ENCODE measurements around the gene LRCH1.

DNA sequence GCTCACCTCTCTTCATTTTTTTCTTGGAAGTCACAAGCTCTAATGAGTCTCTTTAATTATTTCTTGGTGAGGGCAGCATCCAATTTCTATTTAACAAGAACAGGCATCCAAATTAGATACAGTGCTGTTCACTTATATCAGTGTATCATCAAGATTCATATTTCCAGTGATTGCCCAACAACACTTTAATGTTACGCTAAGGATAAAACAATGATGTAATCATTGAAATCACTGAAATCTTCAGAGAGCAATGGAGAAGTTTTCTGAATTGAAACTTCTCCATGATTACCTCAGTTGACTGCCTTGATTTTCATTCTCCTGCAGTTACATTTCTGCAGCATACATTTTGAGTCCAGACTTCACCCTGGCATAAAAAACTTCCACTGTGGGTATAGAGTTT lies 17.1 kb upstream of the LRCH1 start:
- no peak for TF ChIP-seq POLR2A (IDR thresholded peaks at IDR 0.05)
- TF ChIP-seq, protein P1, sequence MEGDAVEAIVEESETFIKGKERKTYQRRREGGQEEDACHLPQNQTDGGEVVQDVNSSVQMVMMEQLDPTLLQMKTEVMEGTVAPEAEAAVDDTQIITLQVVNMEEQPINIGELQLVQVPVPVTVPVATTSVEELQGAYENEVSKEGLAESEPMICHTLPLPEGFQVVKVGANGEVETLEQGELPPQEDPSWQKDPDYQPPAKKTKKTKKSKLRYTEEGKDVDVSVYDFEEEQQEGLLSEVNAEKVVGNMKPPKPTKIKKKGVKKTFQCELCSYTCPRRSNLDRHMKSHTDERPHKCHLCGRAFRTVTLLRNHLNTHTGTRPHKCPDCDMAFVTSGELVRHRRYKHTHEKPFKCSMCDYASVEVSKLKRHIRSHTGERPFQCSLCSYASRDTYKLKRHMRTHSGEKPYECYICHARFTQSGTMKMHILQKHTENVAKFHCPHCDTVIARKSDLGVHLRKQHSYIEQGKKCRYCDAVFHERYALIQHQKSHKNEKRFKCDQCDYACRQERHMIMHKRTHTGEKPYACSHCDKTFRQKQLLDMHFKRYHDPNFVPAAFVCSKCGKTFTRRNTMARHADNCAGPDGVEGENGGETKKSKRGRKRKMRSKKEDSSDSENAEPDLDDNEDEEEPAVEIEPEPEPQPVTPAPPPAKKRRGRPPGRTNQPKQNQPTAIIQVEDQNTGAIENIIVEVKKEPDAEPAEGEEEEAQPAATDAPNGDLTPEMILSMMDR (IDR thresholded peaks at IDR 0.05): no peak
